Measurements from ENCODE around the gene GRID2.
"Not testable (repeated sequence)": the region's sequence is repeated elsewhere in the genome, so short reads cannot be mapped to it uniquely, and the experiment has no call there.

GRID2 gene

DNA sequence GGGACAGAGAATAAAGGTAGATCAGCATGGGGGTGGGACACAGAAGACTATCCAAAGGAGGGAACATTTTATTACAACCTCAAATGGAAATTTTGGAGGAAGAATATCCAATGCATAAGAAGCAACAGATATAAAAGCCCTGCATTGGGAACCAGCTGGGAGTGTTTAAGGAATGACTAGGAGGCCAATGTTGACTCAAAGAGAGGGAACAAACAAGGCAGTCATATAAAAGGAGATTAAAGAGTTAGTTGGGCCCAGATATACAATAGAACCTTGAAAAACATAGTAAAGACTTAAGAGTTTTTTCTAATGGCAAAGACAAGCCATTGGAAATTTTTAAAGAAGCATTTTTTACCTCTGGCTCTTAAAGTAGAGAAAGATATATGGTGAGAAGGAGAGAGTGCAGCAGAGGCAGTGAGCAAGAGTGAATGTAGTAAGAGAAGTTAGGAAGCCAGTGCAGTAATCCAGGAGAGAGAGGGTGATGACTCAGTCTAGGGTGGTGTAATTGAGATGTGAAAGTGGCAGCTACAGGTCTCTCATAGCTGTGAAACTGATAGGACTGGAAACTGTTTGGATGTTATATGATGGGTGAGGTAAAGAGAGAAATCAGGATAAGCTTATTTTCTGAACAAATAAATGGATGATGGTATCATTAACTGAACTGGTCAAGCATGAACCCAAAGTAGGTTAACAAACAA lies 1342.6 kb downstream of the GRID2 start:
- in situ Hi-C loops (cut with MboI; ENCODE audit: low sequenced_read_pairs), result no loop called here

DNA sequence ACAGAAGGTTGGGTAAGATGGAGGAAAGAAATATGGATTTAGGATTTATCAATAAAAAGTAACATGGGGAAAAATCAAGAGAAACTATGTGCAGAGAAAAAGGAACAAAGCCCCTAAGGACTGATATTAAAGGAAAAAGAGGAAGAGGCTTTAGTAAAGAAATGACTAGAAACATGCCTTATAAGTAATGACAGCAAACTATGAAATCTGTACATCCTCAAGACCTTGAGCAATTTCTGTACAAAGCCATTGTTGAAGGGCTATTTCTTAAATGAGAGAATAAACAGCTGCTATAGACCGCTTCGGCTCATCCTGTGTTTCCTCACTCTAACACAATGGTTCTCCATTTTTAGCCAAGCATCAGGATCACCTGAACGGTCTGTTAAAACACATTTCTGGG lies 1344.5 kb downstream of the GRID2 start:
- in situ Hi-C loops (cut with MboI; ENCODE audit: low sequenced_read_pairs), result no loop called here

DNA sequence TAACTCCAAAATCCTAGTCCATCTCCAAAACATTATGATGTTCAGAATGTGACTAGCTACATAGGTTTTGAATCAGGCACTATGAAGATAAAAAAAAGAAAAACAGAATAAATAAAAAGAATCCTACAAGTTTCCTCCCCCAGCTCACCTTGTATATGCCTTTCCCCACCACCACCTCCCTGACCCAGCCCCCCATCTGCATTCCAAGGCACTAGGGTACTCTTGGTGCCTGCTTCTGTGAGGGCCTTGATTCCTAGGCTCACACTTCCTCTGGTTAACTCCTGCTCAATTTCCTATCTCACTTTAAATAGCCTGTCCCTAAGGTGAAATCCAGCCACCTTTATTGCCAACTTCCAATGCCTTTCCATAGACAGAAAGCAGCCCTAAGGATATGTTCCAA lies 1346.1 kb downstream of the GRID2 start:
- in situ Hi-C loops (cut with MboI; ENCODE audit: low sequenced_read_pairs), result no loop called here

DNA sequence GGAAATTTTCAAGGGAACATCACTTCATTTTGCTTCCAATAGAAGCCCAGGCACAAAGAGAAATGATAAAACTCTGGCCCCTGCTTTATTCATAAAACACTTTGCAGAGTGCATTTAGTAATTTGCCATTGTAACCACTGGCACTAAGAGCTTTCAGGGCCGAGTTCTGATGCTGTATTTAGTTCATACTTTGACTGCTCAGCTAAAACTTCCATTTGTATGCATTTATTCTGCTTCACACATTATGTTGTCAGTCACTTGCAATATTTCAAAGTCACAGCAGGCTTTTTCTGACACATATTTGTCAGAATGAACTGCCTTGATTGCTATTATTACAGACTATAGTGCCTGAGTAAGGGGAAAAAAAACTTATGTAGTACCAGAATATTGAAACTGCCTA lies 1350.4 kb downstream of the GRID2 start:
- in situ Hi-C loops (cut with MboI; ENCODE audit: low sequenced_read_pairs), result no loop called here

DNA sequence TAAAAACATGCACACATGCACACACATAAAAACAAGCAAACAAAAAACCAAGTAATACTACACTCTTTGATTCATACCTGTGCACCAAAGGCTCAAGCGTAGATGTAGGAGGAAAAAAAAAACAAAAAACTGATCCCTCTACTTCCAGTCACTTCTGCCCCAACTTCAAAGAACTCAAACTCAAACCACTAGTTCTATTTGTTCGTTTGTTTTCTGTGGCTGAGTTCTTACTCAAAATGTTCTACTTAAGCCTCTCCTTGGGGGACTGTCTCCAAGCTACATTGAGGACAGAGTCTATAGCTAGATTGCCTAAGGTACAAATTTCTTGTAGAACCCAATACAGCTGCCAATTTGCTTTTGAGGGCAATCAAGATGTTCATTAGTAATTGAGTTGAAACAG lies 1353.8 kb downstream of the GRID2 start:
- in situ Hi-C loops (cut with MboI; ENCODE audit: low sequenced_read_pairs), result no loop called here

DNA sequence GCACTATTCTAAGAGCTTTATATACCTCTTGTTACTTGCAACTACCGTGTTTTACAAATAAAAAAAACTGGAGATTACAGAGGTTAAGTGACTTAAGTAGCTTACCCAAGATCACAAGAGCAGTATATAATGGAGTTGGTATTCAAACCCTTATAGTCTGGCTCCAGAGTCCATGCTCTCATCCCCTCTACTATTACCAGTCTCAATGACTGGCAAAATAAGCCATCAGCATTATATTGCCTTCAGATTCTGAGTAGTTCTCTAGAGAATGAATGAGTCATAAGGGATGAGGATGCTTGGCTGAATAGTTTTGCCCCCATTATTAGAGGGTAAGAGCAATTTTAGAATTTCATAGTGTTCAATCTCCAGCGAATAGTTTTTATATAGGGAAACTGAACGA lies 1354.7 kb downstream of the GRID2 start:
- in situ Hi-C loops (cut with MboI; ENCODE audit: low sequenced_read_pairs), result no loop called here

DNA sequence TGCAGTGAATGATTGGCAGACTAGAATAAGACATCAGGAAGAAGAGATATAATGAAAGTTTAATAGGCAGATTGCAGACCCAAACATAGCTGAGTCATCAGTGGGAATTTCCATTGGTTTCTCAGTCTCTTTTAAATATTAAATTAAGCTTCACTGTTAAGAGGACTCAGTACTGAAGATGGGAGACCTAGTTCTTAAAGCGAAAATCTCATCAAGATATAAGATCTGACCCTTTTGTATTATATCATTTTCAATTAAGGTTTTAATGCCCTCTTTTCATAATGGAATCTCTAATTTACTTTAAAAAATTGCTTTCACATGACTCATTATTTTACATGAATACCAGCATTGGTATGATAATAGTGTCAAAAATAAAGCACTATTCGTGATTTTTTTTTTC lies 1355.9 kb downstream of the GRID2 start:
- in situ Hi-C loops (cut with MboI; ENCODE audit: low sequenced_read_pairs), result no loop called here

DNA sequence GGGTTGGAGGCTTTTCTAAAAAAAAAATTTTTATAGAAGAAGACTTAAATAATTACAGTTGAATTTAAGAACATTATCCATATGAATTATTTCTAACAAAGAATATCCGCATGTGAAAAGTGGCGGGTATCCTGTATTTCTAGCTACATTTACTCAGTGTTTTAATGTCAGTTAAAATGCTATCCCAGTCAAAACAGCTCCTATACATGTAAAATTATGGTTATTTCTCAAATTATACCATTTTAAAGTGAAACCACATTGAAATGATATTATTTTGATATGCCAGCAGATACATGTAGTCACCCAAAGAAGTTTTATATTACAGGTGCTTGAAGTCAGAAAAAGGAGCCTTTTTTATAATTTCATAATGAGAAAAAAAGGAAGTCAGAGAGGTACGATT lies 1356.3 kb downstream of the GRID2 start:
- in situ Hi-C loops (cut with MboI; ENCODE audit: low sequenced_read_pairs), result no loop called here

DNA sequence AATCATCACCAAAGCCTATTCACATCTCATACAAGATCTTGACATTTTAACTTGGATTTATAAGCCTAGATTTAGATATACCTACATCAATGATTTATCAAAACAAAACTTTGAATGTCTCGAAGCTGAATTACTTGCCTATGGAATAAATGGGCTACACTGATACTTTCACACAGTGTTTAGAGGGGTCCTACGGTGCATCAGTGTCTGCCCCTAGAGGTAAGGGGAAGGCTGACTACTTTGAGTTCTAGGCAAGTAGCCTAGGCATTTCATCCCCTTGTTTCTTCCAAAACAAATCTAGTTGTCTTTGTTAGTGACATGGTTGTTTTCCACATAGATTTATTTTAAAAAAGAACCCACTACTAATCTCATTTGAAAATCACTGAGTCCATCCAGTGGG lies 1366.7 kb downstream of the GRID2 start:
- in situ Hi-C loops (cut with MboI; ENCODE audit: low sequenced_read_pairs), result no loop called here

DNA sequence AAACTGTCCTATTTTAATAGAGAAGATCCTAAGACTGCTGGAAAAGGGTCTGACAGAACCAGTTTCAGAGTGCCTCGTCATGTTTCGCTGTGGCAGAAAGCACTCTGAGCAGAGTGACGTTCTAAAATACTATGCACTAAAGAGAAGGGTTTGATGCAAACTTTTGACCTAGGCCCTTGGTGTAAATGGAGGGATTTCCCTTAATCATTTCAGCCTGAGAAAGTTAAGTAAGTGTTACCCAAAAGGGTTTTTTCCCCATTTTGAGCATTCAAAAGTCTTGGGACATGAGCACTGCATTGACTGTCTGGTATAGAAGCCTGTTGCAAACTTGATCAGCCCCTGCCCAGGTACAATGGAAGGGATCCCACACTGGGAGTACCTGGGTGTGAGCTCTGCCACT lies 1367.3 kb downstream of the GRID2 start:
- in situ Hi-C loops (cut with MboI; ENCODE audit: low sequenced_read_pairs), result no loop called here

DNA sequence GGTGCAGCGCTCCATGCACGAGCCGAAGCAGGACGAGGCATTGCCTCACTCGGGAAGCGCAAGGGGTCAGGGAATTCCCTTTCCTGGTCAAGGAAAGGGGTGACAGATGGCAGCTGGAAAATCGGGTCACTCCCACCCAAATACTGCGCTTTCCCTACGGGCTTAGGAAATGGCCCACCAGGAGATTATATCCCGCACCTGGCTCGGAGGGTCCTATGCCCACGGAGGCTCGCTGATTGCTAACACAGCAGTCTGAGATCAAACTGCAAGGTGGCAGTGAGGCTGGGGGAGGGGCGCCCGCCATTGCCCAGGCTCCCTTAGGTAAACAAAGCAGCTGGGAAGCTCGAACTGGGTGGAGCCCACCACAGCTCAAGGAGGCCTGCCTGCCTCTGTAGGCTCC lies 1373.2 kb downstream of the GRID2 start:
- in situ Hi-C loops (cut with MboI; ENCODE audit: low sequenced_read_pairs), result not testable (repeated sequence)

DNA sequence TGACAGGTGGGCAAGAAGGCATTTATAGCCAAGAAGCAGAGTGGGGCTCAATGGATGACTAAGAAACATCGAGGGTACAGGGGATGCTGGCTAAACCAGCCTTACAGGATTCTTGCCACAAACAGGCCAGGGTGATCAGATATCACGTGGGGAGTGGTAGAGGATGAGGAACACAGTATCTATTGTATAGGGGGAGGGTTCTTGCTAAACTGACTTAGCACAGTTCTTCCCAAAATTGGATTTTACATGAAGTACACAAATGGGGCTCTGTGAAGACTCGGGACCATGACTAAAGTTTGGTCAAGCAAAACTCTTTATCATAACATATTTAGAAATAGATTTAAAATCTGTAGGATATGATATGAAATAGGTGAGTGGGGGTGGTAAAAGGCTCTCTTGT lies 1380.8 kb downstream of the GRID2 start:
- in situ Hi-C loops (cut with MboI; ENCODE audit: low sequenced_read_pairs), result no loop called here

DNA sequence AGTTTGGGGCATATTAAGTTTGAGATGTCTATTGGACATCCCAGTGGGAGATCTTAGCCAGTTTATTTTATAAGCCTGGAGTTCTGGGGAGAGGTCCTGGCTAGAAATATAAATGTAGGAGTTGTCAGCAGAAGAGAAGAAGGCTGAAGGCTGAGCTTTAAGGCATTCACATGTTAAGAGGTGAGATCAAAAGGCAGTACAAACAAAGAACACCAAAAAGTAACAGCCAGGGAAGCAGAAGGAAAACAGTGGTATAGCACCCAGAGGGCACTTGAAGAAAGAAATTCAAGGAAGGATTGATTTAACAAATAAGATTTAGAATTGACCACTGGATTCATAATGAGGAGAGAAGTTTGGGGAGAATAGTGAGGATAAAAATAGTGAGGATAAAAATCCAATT lies 1383.5 kb downstream of the GRID2 start:
- in situ Hi-C loops (cut with MboI; ENCODE audit: low sequenced_read_pairs), result no loop called here

DNA sequence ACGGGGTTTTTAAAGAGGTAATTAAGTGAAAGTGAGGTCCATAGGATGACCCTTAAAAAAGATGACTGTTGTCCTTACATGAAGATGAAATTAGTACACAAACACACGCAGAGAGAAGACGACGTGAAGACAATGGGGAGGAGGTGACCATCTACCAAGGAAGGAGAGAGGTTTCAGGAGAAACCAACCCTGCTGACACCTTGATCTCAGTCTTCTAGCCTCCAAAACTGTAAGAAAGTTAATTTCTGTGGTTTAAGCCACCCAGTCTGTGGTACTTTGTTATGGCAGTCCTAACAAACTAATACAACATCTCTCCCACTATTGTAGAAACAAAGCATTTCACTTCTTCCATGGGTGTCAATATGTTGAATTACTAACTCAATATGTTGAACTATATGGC lies 1385.2 kb downstream of the GRID2 start:
- in situ Hi-C loops (cut with MboI; ENCODE audit: low sequenced_read_pairs), result no loop called here

DNA sequence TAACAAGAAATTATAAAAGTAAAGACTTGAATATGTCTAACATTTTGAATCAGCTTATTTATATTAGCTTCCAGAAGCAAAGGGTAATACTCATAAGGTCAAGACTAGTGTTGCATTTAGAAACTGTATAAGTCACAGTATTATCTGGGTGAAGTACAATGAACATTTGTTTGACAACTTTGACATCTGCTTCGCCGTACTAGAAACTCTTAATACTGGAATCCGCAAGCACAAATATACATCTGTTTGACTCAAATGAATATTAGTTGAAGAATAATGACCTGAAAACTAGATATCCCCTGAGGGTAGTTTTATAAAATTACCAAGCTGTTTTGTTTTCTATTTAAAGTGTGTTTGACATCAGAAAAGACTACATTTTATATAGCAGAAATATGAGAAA lies 1389.4 kb downstream of the GRID2 start:
- in situ Hi-C loops (cut with MboI; ENCODE audit: low sequenced_read_pairs), result no loop called here

DNA sequence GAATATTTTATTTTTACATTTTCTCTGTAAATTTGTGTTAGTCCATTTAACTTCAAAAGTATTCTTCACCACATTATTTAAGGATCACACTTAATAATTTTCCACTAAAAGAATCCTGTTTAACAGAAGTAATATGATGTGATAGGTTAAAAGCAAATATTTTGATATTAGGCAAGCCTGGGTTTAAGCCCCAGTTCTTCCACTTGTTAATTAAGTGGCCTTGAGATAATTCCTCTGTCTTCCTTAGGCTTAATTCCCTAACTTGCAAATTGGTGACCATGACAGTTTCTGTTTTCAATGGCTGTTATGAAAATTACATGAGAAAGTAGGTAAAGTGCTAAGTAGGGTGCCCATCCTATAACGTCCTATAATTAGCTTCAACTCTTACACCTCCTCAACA lies 1394.9 kb downstream of the GRID2 start:
- in situ Hi-C loops (cut with MboI; ENCODE audit: low sequenced_read_pairs), result no loop called here

DNA sequence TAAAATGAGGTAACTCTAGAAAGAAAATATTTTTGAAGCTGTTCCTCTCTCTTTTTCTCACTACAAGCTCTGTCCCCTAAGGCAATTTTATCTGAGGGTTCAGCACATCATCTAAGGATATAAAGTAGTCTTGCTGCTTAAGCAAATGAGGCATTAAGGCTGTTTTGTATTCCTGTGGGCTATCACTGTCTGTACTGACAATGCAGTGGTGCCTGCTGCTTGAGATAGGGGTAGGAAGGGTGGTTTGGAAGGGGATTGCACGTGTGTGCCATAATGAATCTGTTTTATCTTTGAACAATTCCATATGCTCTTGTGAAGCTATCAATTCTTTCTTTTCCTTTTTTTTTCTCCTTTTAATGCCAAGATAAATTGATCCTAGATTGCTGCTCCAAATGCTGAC lies 1396.8 kb downstream of the GRID2 start:
- in situ Hi-C loops (cut with MboI; ENCODE audit: low sequenced_read_pairs), result no loop called here

DNA sequence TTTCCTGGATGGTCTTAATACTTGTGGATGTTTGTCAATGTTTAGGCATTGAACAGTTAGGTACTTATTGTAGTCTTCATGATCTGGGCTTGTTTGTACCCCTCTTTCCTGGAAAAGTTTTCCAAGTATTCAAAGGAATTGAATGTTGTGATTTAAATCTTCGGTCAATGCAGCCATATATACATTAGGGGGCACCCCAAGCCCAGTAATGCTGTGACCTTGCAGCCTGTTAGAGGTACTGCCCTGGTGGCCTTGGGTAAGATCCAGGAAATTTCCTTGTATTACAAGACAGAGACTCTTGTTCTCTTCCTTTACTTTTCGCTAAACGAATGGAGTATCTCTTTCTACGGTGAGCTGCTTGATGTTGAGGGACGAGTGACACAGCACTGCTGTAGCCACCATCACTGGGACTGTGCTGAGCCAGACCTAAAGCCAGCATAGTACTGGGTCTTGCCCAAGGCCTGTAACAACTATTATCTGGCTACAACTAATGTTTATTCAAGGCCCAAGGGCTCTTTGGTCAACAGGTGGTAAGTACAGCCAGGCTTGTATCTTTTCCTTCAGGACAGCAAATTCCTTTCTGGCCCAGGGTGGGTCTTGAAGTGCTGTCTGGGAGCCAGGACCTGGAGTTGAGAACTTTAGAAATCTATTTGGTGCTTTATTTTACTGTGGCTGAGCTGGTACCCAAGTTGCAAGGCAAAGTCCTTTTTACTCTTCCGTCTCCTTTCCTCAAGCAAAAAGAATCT lies 1406.5 kb downstream of the GRID2 start:
- in situ Hi-C loops (cut with MboI; ENCODE audit: low sequenced_read_pairs), result no loop called here

DNA sequence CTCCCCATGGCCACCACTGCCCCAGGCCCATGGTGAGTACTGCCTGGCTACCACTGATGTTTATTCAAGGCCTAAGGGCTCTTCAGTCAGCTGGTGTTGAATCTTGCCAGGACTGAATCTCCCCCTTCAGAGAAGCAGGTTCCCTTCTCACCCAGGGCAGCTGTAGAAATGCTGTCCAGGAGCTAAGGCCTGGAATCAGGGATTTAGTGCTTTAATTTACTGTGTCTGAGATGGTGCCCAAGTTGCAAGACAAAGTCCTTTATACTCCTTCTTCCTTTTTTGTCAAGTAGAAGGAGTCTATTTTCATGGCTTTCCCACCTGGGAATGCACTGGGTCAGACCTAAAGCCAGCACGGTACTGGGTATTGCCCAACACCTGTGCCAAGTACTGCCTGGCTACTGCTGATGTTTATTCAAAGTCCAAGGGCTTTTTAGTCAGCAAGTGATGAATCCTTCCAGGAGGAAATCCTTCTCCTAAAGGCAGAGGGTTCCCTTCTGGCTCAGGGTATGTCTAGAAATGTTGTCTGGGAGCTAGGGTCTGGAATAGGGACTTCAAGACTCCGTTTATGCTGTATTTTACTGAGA lies 1407.2 kb downstream of the GRID2 start:
- in situ Hi-C loops (cut with MboI; ENCODE audit: low sequenced_read_pairs), result no loop called here

DNA sequence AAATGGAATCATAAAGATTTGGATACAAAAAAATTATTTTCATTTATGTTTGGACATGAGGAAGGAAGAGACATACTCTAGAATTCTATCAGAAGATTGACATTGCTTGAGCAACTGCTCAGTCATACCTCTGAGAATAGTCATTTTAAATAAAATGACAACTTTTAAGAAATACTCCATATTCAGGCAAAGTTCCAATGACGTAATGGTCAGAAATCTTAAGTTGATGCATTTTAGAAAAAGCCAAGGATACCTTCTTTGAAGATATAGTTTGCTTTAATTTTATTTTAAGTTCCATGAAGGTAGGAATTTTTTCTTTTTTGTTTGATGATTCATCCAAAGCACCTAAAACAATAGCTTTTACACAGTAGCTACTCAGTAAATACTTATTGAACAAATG lies 1414.5 kb downstream of the GRID2 start:
- in situ Hi-C loops (cut with MboI; ENCODE audit: low sequenced_read_pairs), result no loop called here

DNA sequence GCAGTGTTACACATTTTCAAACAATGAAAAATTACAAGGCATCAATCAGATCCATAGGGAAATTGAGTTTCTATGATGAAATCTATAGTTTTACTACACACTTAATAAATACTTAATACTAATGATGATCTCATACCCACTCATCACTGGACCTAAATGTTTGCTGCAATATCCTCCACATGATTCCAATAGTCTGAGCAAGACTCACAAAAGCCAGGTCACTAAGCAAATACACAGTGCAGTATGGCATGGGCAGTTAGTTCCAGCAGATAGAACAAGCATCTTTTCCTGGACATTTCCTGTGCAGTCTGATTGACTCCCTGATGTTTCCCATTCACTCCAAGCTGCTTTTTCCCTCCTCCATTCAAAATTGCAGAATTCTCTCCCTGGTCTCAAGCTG lies 1415.8 kb downstream of the GRID2 start:
- in situ Hi-C loops (cut with MboI; ENCODE audit: low sequenced_read_pairs), result no loop called here

DNA sequence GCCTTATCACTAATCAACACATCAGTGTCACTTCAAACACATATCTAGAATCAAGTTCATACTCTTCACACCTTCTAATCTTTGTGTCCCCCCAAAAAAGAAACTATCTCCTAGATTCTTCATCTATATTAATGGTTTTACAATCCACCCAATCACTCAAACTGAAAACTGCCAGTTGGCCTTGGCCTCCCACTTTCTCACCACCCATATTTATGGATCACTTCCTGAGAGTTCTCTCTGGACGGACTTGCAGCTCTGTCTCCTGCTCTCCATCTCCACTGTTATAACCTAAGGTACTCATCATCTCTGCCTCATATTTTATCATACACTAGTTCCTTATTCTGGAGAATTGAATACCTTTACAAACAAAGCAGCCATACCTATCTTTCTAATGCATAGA lies 1418.7 kb downstream of the GRID2 start:
- in situ Hi-C loops (cut with MboI; ENCODE audit: low sequenced_read_pairs), result no loop called here
